ENCODE results near the gene DENND2C.

DNA sequence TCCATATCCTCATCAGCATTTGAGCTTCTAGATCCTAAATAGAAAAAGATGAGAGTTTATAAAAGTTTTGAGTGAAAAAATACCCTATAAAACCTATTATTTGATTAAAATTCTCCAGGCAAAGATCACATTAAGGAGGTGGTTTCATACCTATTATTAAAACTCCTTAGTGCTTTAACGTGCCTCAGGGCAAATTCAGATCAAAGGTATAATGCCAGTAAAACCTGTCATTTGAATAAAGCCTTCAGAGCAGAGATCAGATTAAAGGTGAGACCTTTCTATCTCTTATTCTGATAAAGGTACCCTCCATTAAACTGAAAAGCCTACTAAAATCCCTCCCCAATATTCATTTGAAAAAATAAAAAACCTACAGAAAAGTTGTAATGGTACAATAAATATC, 124.5 kb downstream of the DENND2C start:
- TF ChIP-seq, protein P1, sequence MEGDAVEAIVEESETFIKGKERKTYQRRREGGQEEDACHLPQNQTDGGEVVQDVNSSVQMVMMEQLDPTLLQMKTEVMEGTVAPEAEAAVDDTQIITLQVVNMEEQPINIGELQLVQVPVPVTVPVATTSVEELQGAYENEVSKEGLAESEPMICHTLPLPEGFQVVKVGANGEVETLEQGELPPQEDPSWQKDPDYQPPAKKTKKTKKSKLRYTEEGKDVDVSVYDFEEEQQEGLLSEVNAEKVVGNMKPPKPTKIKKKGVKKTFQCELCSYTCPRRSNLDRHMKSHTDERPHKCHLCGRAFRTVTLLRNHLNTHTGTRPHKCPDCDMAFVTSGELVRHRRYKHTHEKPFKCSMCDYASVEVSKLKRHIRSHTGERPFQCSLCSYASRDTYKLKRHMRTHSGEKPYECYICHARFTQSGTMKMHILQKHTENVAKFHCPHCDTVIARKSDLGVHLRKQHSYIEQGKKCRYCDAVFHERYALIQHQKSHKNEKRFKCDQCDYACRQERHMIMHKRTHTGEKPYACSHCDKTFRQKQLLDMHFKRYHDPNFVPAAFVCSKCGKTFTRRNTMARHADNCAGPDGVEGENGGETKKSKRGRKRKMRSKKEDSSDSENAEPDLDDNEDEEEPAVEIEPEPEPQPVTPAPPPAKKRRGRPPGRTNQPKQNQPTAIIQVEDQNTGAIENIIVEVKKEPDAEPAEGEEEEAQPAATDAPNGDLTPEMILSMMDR (IDR thresholded peaks at IDR 0.05; ENCODE audit: borderline replicate concordance, extremely low read depth, low read length, poor library complexity, severe bottlenecking): no peak
- no peak for TF ChIP-seq EZH2 (IDR thresholded peaks at IDR 0.05; ENCODE audit: borderline replicate concordance, low read depth, low read length, severe bottlenecking)

All from DND-41 (cell line).